Activated CD4-positive, alpha-beta T cell treated with anti-CD3 and anti-CD28 coated beads, Interleukin-2, Interleukin-6, amounts not matched to agents 100 ng/mL and 50 ng/mL, durations not matched to agents 16 hours and 8 hours (primary cell): ENCODE measurements around the gene CPNE4.

Experiments used
- DNase-seq: peaks from one replicate; pipeline ENCODE4 v3.0.0-alpha.2; 2020

The CPNE4 gene

GRCh38 chr3:131568460-131568859 lies 466.4 kb downstream of the CPNE4 start:
- DNase-seq = no peak

GRCh38 chr3:131564812-131565211 lies 470.0 kb downstream of the CPNE4 start:
- DNase-seq = no peak

GRCh38 chr3:131561511-131561910 lies 473.3 kb downstream of the CPNE4 start:
- no peak for DNase-seq

GRCh38 chr3:131560795-131561194 lies 474.0 kb downstream of the CPNE4 start:
- DNase-seq = no peak

- DNase-seq = no peak
These were observed 479.4 kb downstream of the CPNE4 start for GRCh38 chr3:131555456-131555855.

- peak; percentile 36 for DNase-seq
These were observed 481.1 kb downstream of the CPNE4 start for GRCh38 chr3:131553495-131554247.

GRCh38 chr3:131551761-131552160 lies 483.1 kb downstream of the CPNE4 start:
- DNase-seq = no peak

- no peak for DNase-seq
These were observed 484.0 kb downstream of the CPNE4 start for GRCh38 chr3:131550562-131551465.

- peak; percentile 27 for DNase-seq
These were observed 485.5 kb downstream of the CPNE4 start for GRCh38 chr3:131549340-131549739.

GRCh38 chr3:131547585-131547984 lies 487.2 kb downstream of the CPNE4 start:
- no peak for DNase-seq

GRCh38 chr3:131546441-131546840 lies 488.4 kb downstream of the CPNE4 start:
- DNase-seq = no peak

- DNase-seq = no peak
These were observed 490.3 kb downstream of the CPNE4 start for GRCh38 chr3:131544557-131544956.

- no peak for DNase-seq
These were observed 491.1 kb downstream of the CPNE4 start for GRCh38 chr3:131543714-131544113.

- no peak for DNase-seq
These were observed 493.5 kb downstream of the CPNE4 start for GRCh38 chr3:131541288-131541687.

- no peak for DNase-seq
These were observed 494.0 kb downstream of the CPNE4 start for GRCh38 chr3:131540821-131541220.

- DNase-seq = no peak
These were observed 494.7 kb downstream of the CPNE4 start for GRCh38 chr3:131540143-131540542.

GRCh38 chr3:131538968-131539367 lies 495.8 kb downstream of the CPNE4 start:
- DNase-seq = no peak

- DNase-seq = no peak
These were observed 497.3 kb downstream of the CPNE4 start for GRCh38 chr3:131537531-131537930.

GRCh38 chr3:131535596-131535995 lies 499.2 kb downstream of the CPNE4 start:
- DNase-seq = no peak

GRCh38 chr3:131535131-131535530 lies 499.7 kb downstream of the CPNE4 start:
- DNase-seq = no peak

GRCh38 chr3:131532645-131533044 lies 502.2 kb downstream of the CPNE4 start:
- DNase-seq = no peak

- no peak for DNase-seq
These were observed 504.0 kb downstream of the CPNE4 start for GRCh38 chr3:131530843-131531242.

GRCh38 chr3:131530388-131530787 lies 504.4 kb downstream of the CPNE4 start:
- DNase-seq = no peak

- DNase-seq = peak; percentile 30
These were observed 507.9 kb downstream of the CPNE4 start for GRCh38 chr3:131526801-131527347.
